GM18499 (cell line): ENCODE results near the gene DCTN5.
"Not testable (repeated sequence)": the region's sequence is repeated elsewhere in the genome, so short reads cannot be mapped to it uniquely, and the experiment has no call there.

Source experiments
- ATAC-seq: cut with Tn5 transposase; IDR thresholded peaks from one replicate; pipeline ENCODE4 v1.9.1; 2021; ENCODE audit warnings: moderate number of reproducible peaks; ENCODE audit not compliant: insufficient read depth, unreplicated experiment

The DCTN5 gene

GRCh38 chr16:23640931-23641765 lies at the start of gene DCTN5, which contains the start of gene PALB2:
TSS of gene DCTN5 (plus strand) at chr16:23641466. CDS start at chr16:23641543, 77 bp downstream.
TSS of gene PALB2 (minus strand) at chr16:23641310. CDS start at chr16:23641157, 153 bp downstream.
- peak; percentile 71 for ATAC-seq

- ATAC-seq, result no peak
Measured at GRCh38 chr16:23594186-23594585, 47.1 kb upstream of the DCTN5 start.

GRCh38 chr16:23595246-23595950 lies 45.9 kb upstream of the DCTN5 start:
- ATAC-seq, result no peak

- peak; percentile 46 for ATAC-seq
Measured at GRCh38 chr16:23595951-23596720, 45.1 kb upstream of the DCTN5 start, which contains the start of gene NDUFAB1. TSS of gene NDUFAB1 (minus strand) at chr16:23596316. CDS start at chr16:23596290, 26 bp downstream.

- ATAC-seq, result no peak
Measured at GRCh38 chr16:23597003-23597756, 44.1 kb upstream of the DCTN5 start.

GRCh38 chr16:23607726-23608125 lies 33.5 kb upstream of the DCTN5 start:
- no peak for ATAC-seq

GRCh38 chr16:23608194-23608593 lies 33.1 kb upstream of the DCTN5 start:
- ATAC-seq, result no peak

GRCh38 chr16:23609929-23610328 lies 31.3 kb upstream of the DCTN5 start:
- ATAC-seq, result no peak

GRCh38 chr16:23610905-23611304 lies 30.4 kb upstream of the DCTN5 start:
- ATAC-seq, result not testable (repeated sequence)

GRCh38 chr16:23611936-23612335 lies 29.3 kb upstream of the DCTN5 start:
- no peak for ATAC-seq

GRCh38 chr16:23615805-23616204 lies 25.5 kb upstream of the DCTN5 start:
- no peak for ATAC-seq

- ATAC-seq, result no peak
Measured at GRCh38 chr16:23624092-23624491, 17.2 kb upstream of the DCTN5 start.

GRCh38 chr16:23629516-23629915 lies 11.8 kb upstream of the DCTN5 start:
- no peak for ATAC-seq

- not testable (repeated sequence) for ATAC-seq
Measured at GRCh38 chr16:23631874-23632273, 9.4 kb upstream of the DCTN5 start.

GRCh38 chr16:23634461-23635036 lies 6.7 kb upstream of the DCTN5 start:
- ATAC-seq, result no peak

- no peak for ATAC-seq
Measured at GRCh38 chr16:23635958-23636357, 5.3 kb upstream of the DCTN5 start.

- no peak for ATAC-seq
Measured at GRCh38 chr16:23640615-23640930, 693 bp upstream of the DCTN5 start.

GRCh38 chr16:23642246-23642774 lies 1.0 kb downstream of the DCTN5 start:
- no peak for ATAC-seq

- ATAC-seq, result no peak
Measured at GRCh38 chr16:23650674-23651416, 9.6 kb downstream of the DCTN5 start.
